Esophagus squamous epithelium (tissue), 4 donors: ENCODE measurements around the gene RAB6A.

Source experiments
- POLR2A ChIP-seq, 4 donors: fragments of 450-650 bp; IDR thresholded peaks; one replicate each; pipeline ENCODE4 v1.6.1; 2017; ENCODE audit warnings: antibody characterized with exemption in 4 of 4, mild to moderate bottlenecking in 4 of 4, moderate library complexity in 3 of 4
- TF ChIP-seq, protein P1 (sequence below), 6 experiments: fragments of 450-650 bp in 4 of 6; fragments of 200-600 bp in 2 of 6; sonication (generic) in 2 of 6; IDR thresholded peaks; one replicate each; pipeline ENCODE4 v1.5.1; 2016 to 2019; ENCODE audit warnings: antibody characterized with exemption in 6 of 6, mild to moderate bottlenecking in 4 of 6, moderate library complexity in 4 of 6

DNA sequence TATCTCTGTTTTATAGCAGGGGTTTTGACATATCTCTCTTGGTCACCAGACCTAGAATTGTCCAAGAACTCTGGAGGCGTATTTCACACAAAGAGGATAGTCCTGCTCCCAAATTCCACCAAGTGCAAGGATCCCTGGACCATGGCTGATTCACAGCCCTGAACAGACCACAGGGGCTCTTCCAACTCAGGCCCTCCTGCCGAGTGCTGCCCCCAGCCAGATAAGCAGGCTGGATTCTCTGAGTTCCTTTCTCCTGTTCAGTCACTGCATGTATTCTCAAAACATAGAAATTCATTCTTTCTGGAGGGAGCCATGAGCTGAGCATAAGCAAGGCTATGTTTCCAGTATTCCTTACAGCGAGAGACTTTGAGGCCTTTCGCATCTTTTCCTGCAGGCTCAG, 127.9 kb downstream of the RAB6A start:
- TF ChIP-seq, protein P1, sequence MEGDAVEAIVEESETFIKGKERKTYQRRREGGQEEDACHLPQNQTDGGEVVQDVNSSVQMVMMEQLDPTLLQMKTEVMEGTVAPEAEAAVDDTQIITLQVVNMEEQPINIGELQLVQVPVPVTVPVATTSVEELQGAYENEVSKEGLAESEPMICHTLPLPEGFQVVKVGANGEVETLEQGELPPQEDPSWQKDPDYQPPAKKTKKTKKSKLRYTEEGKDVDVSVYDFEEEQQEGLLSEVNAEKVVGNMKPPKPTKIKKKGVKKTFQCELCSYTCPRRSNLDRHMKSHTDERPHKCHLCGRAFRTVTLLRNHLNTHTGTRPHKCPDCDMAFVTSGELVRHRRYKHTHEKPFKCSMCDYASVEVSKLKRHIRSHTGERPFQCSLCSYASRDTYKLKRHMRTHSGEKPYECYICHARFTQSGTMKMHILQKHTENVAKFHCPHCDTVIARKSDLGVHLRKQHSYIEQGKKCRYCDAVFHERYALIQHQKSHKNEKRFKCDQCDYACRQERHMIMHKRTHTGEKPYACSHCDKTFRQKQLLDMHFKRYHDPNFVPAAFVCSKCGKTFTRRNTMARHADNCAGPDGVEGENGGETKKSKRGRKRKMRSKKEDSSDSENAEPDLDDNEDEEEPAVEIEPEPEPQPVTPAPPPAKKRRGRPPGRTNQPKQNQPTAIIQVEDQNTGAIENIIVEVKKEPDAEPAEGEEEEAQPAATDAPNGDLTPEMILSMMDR (IDR thresholded peaks at IDR 0.05) = no peak
- no peak for TF ChIP-seq POLR2A (IDR thresholded peaks at IDR 0.05)
